Stimulated activated naive B cell treated with anti-CD40 and anti-IgM and Interleukin-4, amounts not matched to agents 10 μg/mL and 1 μg/mL and 100 μg/mL, for 72 hours (primary cell): Measurements from ENCODE around the gene DNAJC4.
A peak's percentile ranks its signal among the peaks of the same experiment; 100 is the strongest.

ENCODE experiments used
- ATAC-seq, 2 donors: fragments of 150-1000 bp; cut with Tn5 transposase; replicated peaks; 2 replicates each; pipeline ENCODE4 v1.10.0; 2021; ENCODE audit warnings: moderate library complexity in 1 of 2
- DNase-seq: peaks from one replicate; pipeline ENCODE4 v3.0.0; 2021
- H3K27ac Mint-ChIP-seq: one replicate; pipeline ENCODE4 v1.8.0; 2022; ENCODE audit warnings: mild to moderate bottlenecking, mixed read lengths
- H3K27me3 Mint-ChIP-seq, 2 donors: one replicate each; pipeline ENCODE4 v1.8.0; 2022; ENCODE audit warnings: mixed read lengths in 2 of 2
- H3K36me3 Mint-ChIP-seq, 2 donors: one replicate each; pipeline ENCODE4 v1.8.0; 2022; ENCODE audit warnings: mixed read lengths in 2 of 2, mild to moderate bottlenecking in 1 of 2
- H3K4me1 Mint-ChIP-seq, 2 donors: one replicate each; pipeline ENCODE4 v1.8.0; 2022; ENCODE audit warnings: mixed read lengths in 2 of 2, mild to moderate bottlenecking in 1 of 2
- H3K4me3 Mint-ChIP-seq, 2 donors: one replicate each; pipeline ENCODE4 v1.8.0; 2022; ENCODE audit warnings: mild to moderate bottlenecking in 2 of 2, mixed read lengths in 2 of 2, moderate library complexity in 1 of 2
- H3K9me3 Mint-ChIP-seq, 2 donors: one replicate each; pipeline ENCODE4 v1.8.0; 2022; ENCODE audit warnings: mixed read lengths in 2 of 2, mild to moderate bottlenecking in 1 of 2

DNAJC4 gene

DNA sequence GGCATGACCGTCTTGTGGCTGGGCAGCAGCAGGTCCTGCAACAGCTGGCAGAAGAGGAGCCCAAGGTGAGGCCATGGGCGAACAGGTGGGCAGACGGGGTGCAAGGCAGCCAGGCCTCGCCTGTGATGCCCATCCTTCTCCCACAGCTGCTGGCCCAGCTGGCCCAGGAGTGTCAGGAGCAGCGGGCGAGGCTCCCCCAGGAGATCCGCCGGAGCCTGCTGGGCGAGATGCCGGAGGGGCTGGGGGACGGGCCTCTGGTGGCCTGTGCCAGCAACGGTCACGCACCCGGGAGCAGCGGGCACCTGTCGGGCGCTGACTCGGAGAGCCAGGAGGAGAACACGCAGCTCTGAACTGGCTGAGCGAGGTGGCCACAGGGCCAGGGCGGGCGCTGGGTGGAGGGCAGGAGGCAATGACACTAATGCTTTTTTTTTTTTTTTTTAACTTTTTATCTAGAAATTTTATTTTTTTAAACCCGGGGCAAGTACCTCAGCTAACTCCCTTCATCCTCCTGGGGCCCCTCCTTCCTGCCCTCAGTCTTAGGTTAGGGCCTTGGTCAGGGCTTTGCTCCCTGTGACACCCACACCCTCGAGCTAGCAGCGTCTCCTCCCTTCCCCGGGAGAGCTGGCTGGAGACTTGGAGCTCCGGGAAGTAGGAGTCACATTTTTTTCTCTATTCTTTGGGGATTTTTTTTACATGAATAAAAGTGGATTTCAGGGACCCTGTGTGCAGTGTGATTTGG lies 37.0 kb downstream of the DNAJC4 start:
- peak overlapping the region; percentile 95 to 99 for H3K4me3 Mint-ChIP-seq
- no peak for ATAC-seq
- peaks cover 24 to 39% of the 10 kb centered on the region in 2 donors for H3K4me1 Mint-ChIP-seq
- H3K36me3 Mint-ChIP-seq: peaks cover 30 to 48% of the 10 kb centered on the region in 2 donors
- no peaks in the 10 kb centered on the region for H3K27me3 Mint-ChIP-seq
- no peak for DNase-seq
- peak overlapping the region; percentile 20 for H3K27ac Mint-ChIP-seq
- no peaks in the 10 kb centered on the region for H3K9me3 Mint-ChIP-seq

DNA sequence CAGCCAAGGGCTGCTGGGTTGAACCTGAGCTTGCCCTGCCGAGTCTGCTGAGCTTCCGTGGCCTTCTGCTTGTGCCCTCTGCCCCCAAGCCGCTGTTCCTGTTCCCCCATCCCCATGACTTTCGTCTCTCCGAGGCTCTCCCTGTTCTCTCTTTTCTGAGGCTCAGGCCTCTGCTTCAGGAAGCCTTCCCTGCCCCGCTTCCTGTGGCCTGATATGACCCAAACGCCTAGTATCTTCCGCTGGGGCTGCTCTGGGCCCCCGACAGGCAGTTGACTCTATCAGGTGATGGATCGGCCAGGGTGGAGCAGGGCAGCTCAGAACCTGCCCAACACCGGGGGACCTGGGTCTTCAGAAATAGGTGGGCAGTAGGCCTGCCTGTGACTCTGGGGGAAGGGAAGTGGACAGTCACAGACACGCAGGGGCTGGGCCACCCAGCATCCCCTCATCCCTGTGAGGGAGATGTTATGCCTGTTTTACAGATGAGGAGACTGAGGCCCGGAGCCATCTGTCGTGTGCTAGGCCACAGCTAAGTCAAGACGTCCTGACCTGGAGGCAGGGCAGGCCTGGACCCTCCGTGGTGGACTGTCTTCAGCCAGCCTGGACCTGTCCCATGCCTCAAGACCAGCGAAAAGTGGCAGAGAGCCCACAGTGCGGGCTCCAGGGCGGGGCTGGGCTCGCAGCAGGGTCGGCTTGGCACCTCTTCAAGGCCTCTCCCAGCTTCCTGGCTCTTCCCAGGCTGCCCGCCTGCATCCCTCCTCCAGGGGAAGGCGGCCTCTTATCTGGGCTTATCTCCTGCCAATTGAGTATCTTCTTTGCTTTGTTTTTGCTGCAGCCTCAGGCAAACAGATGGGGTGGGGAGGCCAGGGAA lies 37.9 kb downstream of the DNAJC4 start:
- H3K27ac Mint-ChIP-seq: peak overlapping the region; percentile 98
- H3K36me3 Mint-ChIP-seq: peaks cover 29 to 40% of the 10 kb centered on the region in 2 donors

DNA sequence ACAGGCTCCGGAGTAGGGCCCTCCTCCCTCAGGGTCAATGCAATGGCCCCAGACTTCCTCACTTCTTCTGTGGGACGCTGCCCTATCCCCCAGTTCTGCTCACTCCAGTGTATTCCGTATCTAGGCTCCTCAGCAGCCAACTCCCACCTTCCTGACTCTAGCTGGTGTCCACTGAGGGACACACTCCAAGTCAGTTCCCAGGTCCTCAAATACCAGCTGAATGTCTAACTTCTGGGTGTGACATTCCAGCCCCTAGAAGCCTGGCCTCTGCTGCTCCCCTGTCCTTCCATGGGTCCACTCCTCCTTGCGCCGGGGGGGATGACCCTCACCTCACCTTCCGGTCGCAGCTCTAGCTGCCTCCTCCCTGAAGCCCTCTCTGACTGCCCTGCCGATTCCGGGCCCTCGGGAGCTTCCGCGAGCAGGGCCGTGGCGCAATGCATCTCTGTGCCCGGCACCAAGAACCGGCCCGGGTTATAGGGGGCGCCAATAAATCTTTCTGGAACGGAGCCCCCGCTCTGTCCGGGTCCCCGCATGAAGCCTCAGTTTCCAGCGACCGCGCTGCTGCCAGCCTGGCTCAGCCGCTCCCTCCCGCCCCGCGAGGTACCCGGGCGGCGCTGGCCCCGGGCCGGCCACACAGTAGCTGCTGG lies 38.7 kb downstream of the DNAJC4 start:
- no peaks in the 10 kb centered on the region for H3K27me3 Mint-ChIP-seq
- H3K27ac Mint-ChIP-seq: peak overlapping the region; percentile 98
- peak overlapping the region; percentile 95 to 99 for H3K4me3 Mint-ChIP-seq
- ATAC-seq: peak; percentile 24 to 31
- DNase-seq: no peak
- peaks cover 30 to 34% of the 10 kb centered on the region in 2 donors for H3K36me3 Mint-ChIP-seq
- H3K4me1 Mint-ChIP-seq: peaks cover 25 to 40% of the 10 kb centered on the region in 2 donors
- no peaks in the 10 kb centered on the region for H3K9me3 Mint-ChIP-seq

More for the DNA sequence above, 37.9 kb downstream of the DNAJC4 start:
- DNase-seq (no peak), ATAC-seq (no peak)
- Mint-ChIP-seq H3K4me1 (peaks cover 25 to 40% of the 10 kb centered on the region in 2 donors), H3K9me3 (no peaks in the 10 kb centered on the region), H3K27me3 (no peaks in the 10 kb centered on the region), H3K4me3 (peak overlapping the region; percentile 95 to 99)

DNA sequence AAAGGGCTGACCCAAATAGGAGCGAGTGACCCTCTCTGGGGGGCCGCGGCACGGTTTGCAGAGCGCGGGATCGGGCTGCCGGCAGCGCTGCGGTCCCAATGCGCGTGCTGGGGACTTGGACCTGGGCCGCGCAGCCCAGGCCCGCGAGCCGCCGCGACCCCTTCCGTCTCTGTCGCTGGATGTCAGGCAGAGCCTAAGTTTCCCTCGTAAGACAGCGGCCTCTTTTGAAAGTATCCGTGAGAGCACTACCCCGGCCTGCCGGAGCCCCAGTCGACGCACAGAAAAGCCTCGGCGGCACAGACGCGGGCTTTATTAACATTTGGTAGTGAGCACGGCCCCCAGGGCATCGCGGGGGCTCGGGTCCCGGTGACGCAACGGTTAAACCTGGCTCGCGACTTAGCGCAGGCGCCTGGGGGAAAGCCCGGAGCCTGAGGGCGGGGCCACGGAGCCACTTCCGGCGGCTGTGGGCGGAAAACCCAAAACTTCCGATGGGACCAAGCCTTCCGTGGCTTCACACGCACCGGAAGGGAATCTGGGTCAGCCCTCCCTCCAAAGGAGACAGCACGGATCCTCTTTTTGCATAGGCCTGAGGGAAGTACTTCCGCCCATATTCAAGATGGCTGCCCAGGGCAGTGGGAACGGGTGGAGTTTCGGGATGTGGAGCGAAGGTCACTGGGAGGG lies 39.3 kb downstream of the DNAJC4 start:
- ATAC-seq (peak; percentile 78 to 80), DNase-seq (peak; percentile 98)
- Mint-ChIP-seq H3K27ac (peak overlapping the region; percentile 98), H3K36me3 (peaks cover 29 to 31% of the 10 kb centered on the region in 2 donors), H3K4me1 (peaks cover 25 to 40% of the 10 kb centered on the region in 2 donors), H3K4me3 (peak overlapping the region; percentile 95 to 99), H3K9me3 (no peaks in the 10 kb centered on the region), H3K27me3 (no peaks in the 10 kb centered on the region)

DNA sequence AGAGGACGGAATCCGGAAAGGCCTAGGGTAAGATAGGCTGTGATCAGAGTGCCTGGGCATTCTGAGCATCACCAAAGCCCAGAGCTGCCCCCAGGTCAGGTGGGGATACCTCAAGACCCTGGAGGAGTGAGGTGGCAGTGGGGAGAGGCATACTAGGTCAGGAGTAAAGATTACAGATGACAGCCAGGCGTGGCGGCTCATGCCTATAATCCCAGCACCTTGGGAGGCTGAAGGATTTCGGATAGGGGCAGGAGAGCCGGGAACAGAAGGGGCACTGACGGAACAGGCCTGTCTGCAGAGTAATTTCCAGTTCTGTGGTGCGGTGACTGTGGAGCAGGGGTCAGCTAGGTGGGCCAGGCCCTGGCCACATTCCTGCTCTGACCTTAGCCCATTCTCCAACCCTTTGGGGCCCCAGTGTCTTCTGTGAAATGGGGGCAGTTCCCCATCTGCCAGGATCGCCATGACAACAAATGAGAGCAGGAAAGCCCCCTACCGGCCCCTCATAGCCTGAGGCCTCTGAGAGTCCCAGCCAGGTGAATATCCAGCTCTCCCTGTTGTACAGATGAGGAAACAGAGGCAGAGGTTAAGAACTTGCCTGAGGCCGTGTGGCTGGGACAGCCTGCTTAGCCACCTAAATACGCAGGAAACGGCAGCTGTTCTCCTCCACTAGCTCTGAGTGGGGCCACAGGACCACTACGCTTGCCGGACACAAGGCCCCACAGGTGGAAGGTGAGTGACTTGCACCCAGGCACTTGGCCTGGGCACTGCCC lies 44.9 kb downstream of the DNAJC4 start:
- no peak for DNase-seq
- no peak overlapping the region for H3K27ac Mint-ChIP-seq
- H3K27me3 Mint-ChIP-seq: no peaks in the 10 kb centered on the region
- H3K4me1 Mint-ChIP-seq: peaks cover 10 to 27% of the 10 kb centered on the region in 2 donors
- no peak overlapping the region for H3K4me3 Mint-ChIP-seq
- H3K9me3 Mint-ChIP-seq: no peaks in the 10 kb centered on the region
- no peak for ATAC-seq
- peaks cover 12 to 19% of the 10 kb centered on the region in 2 donors for H3K36me3 Mint-ChIP-seq

DNA sequence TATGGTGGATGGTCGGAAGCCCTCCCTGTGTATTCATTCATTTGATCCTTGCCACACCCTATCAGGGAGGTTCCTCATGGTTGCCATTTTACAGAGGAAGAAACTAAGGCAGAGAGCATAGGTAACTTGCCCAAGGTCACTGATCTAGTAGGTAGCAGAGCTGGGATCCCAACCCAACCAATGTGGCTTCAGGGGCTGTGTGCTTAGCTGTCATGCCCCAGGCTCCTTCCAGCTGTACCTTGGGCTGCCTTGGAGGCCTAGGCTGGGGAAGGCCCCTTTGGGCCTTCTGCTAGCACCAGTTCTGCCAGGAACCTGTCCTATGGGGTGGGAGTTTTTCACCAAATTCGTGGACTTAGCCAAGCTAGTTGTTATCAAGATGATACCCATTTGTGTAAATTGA lies 45.5 kb downstream of the DNAJC4 start:
- Mint-ChIP-seq H3K27ac (no peak overlapping the region), H3K9me3 (no peaks in the 10 kb centered on the region), H3K36me3 (peaks cover 12 to 16% of the 10 kb centered on the region in 2 donors), H3K4me1 (peaks cover 8 to 24% of the 10 kb centered on the region in 2 donors), H3K4me3 (no peak overlapping the region), H3K27me3 (no peaks in the 10 kb centered on the region)
- ATAC-seq: no peak
- DNase-seq: no peak

DNA sequence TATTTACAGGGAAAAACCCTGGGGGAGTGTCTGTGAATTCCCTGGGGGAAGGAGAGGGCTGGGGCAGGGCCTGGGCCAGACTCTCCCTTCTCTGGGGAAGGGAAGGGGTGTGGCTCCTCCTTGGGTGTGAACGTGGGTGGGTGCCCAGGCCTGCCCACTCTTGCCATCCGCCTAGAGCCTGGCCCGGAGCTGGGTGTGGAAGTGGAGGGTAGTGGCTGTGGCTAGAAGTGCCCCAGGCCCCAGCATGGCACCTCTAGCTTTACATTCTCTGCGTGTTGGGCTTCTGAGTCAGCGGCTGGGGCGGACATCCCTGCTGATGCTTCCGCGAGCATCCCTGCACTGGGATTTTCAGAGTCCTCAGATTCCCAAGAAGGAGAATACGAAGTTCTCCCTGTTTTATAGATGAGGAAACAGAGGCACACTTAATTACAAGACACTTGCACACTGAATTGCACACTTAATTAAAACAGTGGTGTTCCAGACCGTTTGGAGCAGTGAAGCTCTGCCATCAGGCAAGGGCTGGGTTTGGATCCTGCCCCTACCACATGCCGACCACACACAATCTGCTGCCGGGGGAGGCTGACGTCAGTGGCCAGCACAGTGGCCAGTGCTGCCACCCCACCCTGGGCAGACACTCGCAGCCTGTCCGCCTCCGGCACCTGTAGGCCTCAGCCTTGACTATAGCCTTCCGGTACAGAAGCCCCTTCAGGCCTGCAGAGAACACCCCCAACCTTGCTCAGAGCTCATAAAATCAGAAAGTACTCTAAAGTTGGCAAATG lies 46.5 kb downstream of the DNAJC4 start:
- Mint-ChIP-seq H3K27me3 (no peaks in the 10 kb centered on the region), H3K36me3 (peaks cover 20 to 25% of the 10 kb centered on the region in 2 donors), H3K4me1 (peaks cover 6 to 25% of the 10 kb centered on the region in 2 donors), H3K4me3 (no peak overlapping the region), H3K27ac (no peak overlapping the region), H3K9me3 (no peaks in the 10 kb centered on the region)
- ATAC-seq (no peak), DNase-seq (no peak)

DNA sequence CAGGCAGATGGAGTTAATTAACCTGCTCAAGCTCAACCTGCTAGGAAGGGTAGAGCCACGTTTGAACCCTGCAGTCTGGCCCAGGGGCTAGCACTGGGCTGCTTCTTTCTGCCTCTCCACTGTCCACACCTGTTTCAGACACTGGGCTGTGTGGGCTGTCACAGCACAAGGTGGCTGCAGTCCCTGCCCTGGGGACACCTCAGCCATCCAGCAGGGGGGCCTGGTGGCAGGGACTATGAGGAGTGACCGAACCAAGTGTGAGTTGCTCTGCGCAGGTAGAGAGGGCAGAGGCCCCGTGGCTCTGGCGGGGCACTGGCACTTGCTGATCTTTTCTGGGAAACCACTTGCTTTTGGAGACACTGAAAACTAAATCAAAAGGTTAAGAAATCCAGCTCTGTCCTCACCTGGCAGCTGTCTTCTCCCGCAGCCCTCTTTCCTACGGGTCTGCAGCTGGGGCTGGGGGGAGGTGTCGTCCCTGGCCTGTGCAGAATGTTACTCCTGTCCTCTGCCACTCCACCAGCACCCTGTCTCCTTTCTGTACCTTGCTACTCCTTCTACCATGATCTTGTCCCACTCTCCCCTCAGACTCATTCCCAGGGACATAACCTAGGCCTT lies 48.3 kb downstream of the DNAJC4 start:
- DNase-seq: no peak
- H3K4me3 Mint-ChIP-seq: no peak overlapping the region
- ATAC-seq: no peak
- no peaks in the 10 kb centered on the region for H3K27me3 Mint-ChIP-seq
- H3K27ac Mint-ChIP-seq: no peak overlapping the region
- H3K9me3 Mint-ChIP-seq: no peaks in the 10 kb centered on the region
- H3K4me1 Mint-ChIP-seq: peaks cover 10 to 30% of the 10 kb centered on the region in 2 donors
- H3K36me3 Mint-ChIP-seq: peaks cover 22 to 32% of the 10 kb centered on the region in 2 donors

DNA sequence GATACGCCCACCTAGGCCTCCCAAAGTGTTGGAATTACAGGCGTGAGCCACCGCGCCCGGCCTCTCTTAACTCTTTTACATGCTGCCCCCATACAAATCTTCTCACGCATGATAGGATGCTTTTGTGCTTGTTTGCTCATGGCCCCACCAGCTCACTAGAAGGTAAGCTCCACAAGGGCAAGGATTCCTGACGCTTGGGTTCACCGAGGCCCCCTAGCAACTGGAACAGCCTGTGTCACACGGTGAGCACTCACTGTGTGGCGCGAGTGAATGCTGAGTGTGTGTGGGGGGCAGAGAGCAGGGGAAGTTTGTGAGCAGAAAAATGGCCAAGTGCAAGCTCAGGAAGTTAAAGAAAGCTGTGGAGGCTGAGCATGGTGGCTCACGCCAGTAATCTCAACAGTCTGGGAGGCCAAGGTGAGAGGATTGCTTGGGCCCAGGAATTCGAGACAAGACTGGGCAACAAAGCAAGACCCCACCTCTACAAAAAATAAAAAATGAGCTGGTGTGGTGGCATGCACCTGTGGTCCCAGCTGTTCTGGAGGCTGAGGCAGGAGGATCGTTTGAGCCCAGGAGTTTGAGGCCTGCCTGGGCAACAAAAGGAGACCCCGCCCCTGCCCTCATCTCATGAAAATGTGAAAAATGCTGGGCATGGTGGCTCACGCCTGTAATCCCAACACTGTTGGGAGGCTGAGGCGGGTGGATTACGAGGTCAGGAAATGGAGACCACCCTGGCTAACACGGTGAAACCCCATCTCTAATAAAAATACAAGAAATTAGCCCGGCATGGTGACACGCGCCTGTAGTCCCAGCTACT lies 51.8 kb downstream of the DNAJC4 start:
- H3K4me1 Mint-ChIP-seq: peaks cover 23 to 41% of the 10 kb centered on the region in 2 donors
- DNase-seq (no peak), ATAC-seq (no peak)
- no peaks in the 10 kb centered on the region for H3K9me3 Mint-ChIP-seq
- no peaks in the 10 kb centered on the region for H3K27me3 Mint-ChIP-seq
- H3K4me3 Mint-ChIP-seq: no peak overlapping the region
- H3K27ac Mint-ChIP-seq: no peak overlapping the region
- peaks cover 19 to 30% of the 10 kb centered on the region in 2 donors for H3K36me3 Mint-ChIP-seq

DNA sequence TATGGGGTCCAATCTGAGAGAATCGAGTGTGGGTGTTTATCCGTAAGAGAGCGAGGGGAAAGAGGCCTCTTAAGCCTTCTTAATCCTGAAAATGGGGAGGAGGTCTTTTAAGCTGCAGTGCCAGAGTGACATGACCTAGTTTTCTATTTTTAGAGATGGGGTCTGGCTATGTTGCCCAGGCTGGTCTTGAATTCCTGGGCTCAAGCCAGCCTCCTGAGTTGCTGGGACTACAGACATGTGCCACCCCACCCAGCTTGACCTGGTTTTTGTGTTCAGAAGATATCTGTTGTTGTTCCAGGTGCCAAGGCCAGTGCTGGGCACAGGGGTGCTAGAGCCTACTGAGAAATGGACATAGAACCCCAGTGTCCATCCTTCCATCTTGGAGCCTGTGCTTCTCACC lies 52.7 kb downstream of the DNAJC4 start:
- no peaks in the 10 kb centered on the region for H3K9me3 Mint-ChIP-seq
- peak overlapping the region; percentile 45 to 68 for H3K4me3 Mint-ChIP-seq
- H3K4me1 Mint-ChIP-seq: peaks cover 25 to 47% of the 10 kb centered on the region in 2 donors
- H3K27me3 Mint-ChIP-seq: no peaks in the 10 kb centered on the region
- no peak for DNase-seq
- no peak overlapping the region for H3K27ac Mint-ChIP-seq
- ATAC-seq: no peak
- peaks cover 19 to 30% of the 10 kb centered on the region in 2 donors for H3K36me3 Mint-ChIP-seq
